ENCODE measurements around the gene CLEC10A. TPM values are rescaled to one million over a fixed set of nuclear protein-coding genes. Genes with fewer than 3 reads are reported as not detected.
A peak's percentile ranks its signal among the peaks of the same experiment; 100 is the strongest.

Gene CLEC10A
- total RNA-seq, 1 donor from 2014 or later = 7.7 TPM

GRCh38 chr17:7114241-7114874, 34.3 kb upstream of the CLEC10A start, which contains the start of gene ASGR2:
Gene ASGR2, minus strand, starts transcription at chr17:7114822. Its CDS starts 582 bp downstream, at chr17:7114240.
- intact Hi-C loops (cut with DNase I) = no loop called here
- peak; percentile 21 to 40 for ATAC-seq
- Histone ChIP-seq H3K27me3 (ENCODE audit: low read depth) (peaks cover 4% of the 10 kb centered on the region), H3K4me3 (no peak within 1 kb of the TSS), H3K27ac (no peak within 1 kb of the TSS), H3K4me1 (peaks cover 3% of the 10 kb centered on the region), H3K36me3 (no peaks in the 10 kb centered on the region), H3K9me3 (no peaks in the 10 kb centered on the region)
- no peak for TF ChIP-seq CTCF (IDR thresholded peaks at IDR 0.05)
- DNase-seq = no peak

- Histone ChIP-seq H3K4me3 (no peak overlapping the region), H3K4me1 (peaks cover 3% of the 10 kb centered on the region), H3K27ac (no peak overlapping the region), H3K36me3 (no peaks in the 10 kb centered on the region), H3K9me3 (no peaks in the 10 kb centered on the region), H3K27me3 (ENCODE audit: low read depth) (peaks cover 4% of the 10 kb centered on the region)
- TF ChIP-seq CTCF (IDR thresholded peaks at IDR 0.05) = no peak
- intact Hi-C loops (cut with DNase I) = no loop called here
- ATAC-seq (no peak), DNase-seq (no peak)
Observed at GRCh38 chr17:7113273-7114071, 33.4 kb upstream of the CLEC10A start.

- Histone ChIP-seq H3K4me1 (peaks cover 3% of the 10 kb centered on the region), H3K36me3 (no peaks in the 10 kb centered on the region), H3K27ac (no peak overlapping the region), H3K27me3 (ENCODE audit: low read depth) (peaks cover 4% of the 10 kb centered on the region), H3K9me3 (no peaks in the 10 kb centered on the region), H3K4me3 (no peak overlapping the region)
- ATAC-seq (no peak), DNase-seq (no peak)
- intact Hi-C loops (cut with DNase I) = no loop called here
- TF ChIP-seq CTCF (IDR thresholded peaks at IDR 0.05) = no peak
Observed at GRCh38 chr17:7112510-7113108, 32.6 kb upstream of the CLEC10A start.

GRCh38 chr17:7111784-7112509, 31.9 kb upstream of the CLEC10A start:
- no peak overlapping the region for H3K4me3 ChIP-seq
- H3K27me3 ChIP-seq (ENCODE audit: low read depth) = peaks cover 4% of the 10 kb centered on the region
- no peak overlapping the region for H3K27ac ChIP-seq
- DNase-seq = no peak
- H3K36me3 ChIP-seq = no peaks in the 10 kb centered on the region
- ATAC-seq = no peak
- H3K4me1 ChIP-seq = peaks cover 3% of the 10 kb centered on the region
- H3K9me3 ChIP-seq = no peaks in the 10 kb centered on the region
- no peak for TF ChIP-seq CTCF (IDR thresholded peaks at IDR 0.05)
- intact Hi-C loops (cut with DNase I) = no loop called here

- no peak for TF ChIP-seq CTCF (IDR thresholded peaks at IDR 0.05)
- intact Hi-C loops (cut with DNase I) = no loop called here
- no peaks in the 10 kb centered on the region for H3K9me3 ChIP-seq
- no peaks in the 10 kb centered on the region for H3K36me3 ChIP-seq
- no peak overlapping the region for H3K27ac ChIP-seq
- no peak for ATAC-seq
- peaks cover 3% of the 10 kb centered on the region for H3K4me1 ChIP-seq
- no peak overlapping the region for H3K4me3 ChIP-seq
- H3K27me3 ChIP-seq (ENCODE audit: low read depth) = peaks cover 4% of the 10 kb centered on the region
- no peak for DNase-seq
Observed at GRCh38 chr17:7110617-7111306, 30.7 kb upstream of the CLEC10A start.
